Natural killer cell (primary cell): Measurements from ENCODE around the gene IFNL1. TPM values are rescaled to one million over a fixed set of nuclear protein-coding genes. Genes with fewer than 3 reads are reported as not detected.

ENCODE experiments used
- ATAC-seq, 3 donors: fragments of 150-1000 bp in 2 of 3; fragments of 200-7000 bp in 1 of 3; cut with Tn5 transposase; 1 replicate in 1 of 3; 2 replicates in 2 of 3; pipeline ENCODE4 v1.10.0; 2021; ENCODE audit warnings: mild to moderate bottlenecking in 2 of 3, moderate library complexity in 2 of 3
- DNase-seq, 2 donors: peaks; one replicate each; pipeline versions ENCODE4 v3.0.0 to v3.0.0-alpha.2; 2013 to 2021; ENCODE audit warnings: mixed read lengths in 1 of 2
- H3K27ac ChIP-seq: one replicate; pipeline ENCODE4 v1.5.1; 2013; ENCODE audit warnings: mild to moderate bottlenecking, low read length
- H3K27me3 ChIP-seq: one replicate; pipeline ENCODE4 v1.6.1; 2013; ENCODE audit warnings: low read length; ENCODE audit not compliant: control insufficient read depth, insufficient read depth
- H3K36me3 ChIP-seq: one replicate; pipeline ENCODE4 v1.6.1; 2013; ENCODE audit warnings: low read length; ENCODE audit not compliant: control insufficient read depth, insufficient read depth
- H3K4me1 ChIP-seq: one replicate; pipeline ENCODE4 v1.6.1; 2013; ENCODE audit warnings: low read length; ENCODE audit not compliant: control insufficient read depth, insufficient read depth
- H3K4me3 ChIP-seq: one replicate; pipeline ENCODE4 v1.5.1; 2013; ENCODE audit warnings: low read length
- H3K9me3 ChIP-seq: one replicate; pipeline ENCODE4 v1.6.1; 2013; ENCODE audit warnings: low read length; ENCODE audit not compliant: control insufficient read depth, insufficient read depth
- H3K27ac Mint-ChIP-seq, 2 donors: one replicate each; pipeline ENCODE4 v1.8.0; 2022; ENCODE audit warnings: mild to moderate bottlenecking in 2 of 2, mixed read lengths in 2 of 2, moderate library complexity in 1 of 2
- H3K27me3 Mint-ChIP-seq, 2 donors: one replicate each; pipeline ENCODE4 v1.8.0; 2022; ENCODE audit warnings: low read depth in 2 of 2, mixed read lengths in 2 of 2
- H3K36me3 Mint-ChIP-seq: one replicate; pipeline ENCODE4 v1.8.0; 2022; ENCODE audit warnings: mixed read lengths
- H3K4me1 Mint-ChIP-seq, 2 donors: one replicate each; pipeline ENCODE4 v1.8.0; 2022; ENCODE audit warnings: mixed read lengths in 2 of 2
- H3K4me3 Mint-ChIP-seq: one replicate; pipeline ENCODE4 v1.8.0; 2022; ENCODE audit warnings: mild to moderate bottlenecking, moderate library complexity, mixed read lengths
- H3K9me3 Mint-ChIP-seq, 2 donors: one replicate each; pipeline ENCODE4 v1.8.0; 2022; ENCODE audit warnings: mixed read lengths in 2 of 2
- CTCF ChIP-seq: fragments of 200-600 bp; IDR thresholded peaks from one replicate; pipeline ENCODE4 v1.8.0; 2022; ENCODE audit warnings: antibody characterized with exemption
- WGBS: methylation state at CpG from one replicate; pipeline ENCODE4 v1.1.7; 2013; ENCODE audit warnings: missing lambda C conversion rate; ENCODE audit not compliant: insufficient coverage; 5-methylcytosine and 5-hydroxymethylcytosine counted together
- intact Hi-C: fragments of 100-400 bp; cut with micrococcal nuclease; formaldehyde crosslinking; loops from one replicate; pipeline ENCODE4 v1.14.2; 2022
- total RNA-seq, 4 donors: library from RNA; stranded (reverse); fragments of 120-200 nt in 1 of 4; gene quantifications; one replicate each; pipeline versions ENCODE4 v1.2.3 to v1.2.4, GENCODE V29; 2013 to 2022

The IFNL1 gene
- total RNA-seq, 3 donors from 2014 or later (not counting 1 experiment from before 2014, with no cell fraction given): 0.33 to 1.4 TPM; not detected in 1

- Mint-ChIP-seq H3K27me3 (no peaks in the 10 kb centered on the region), H3K4me3 (no peak overlapping the region), H3K9me3 (no peaks in the 10 kb centered on the region), H3K4me1 (no peaks in the 10 kb centered on the region), H3K36me3 (no peaks in the 10 kb centered on the region), H3K27ac (no peak overlapping the region)
- H3K27me3 ChIP-seq: no peaks in the 10 kb centered on the region
- no peaks in the 10 kb centered on the region for H3K36me3 ChIP-seq
- ATAC-seq (no peak), DNase-seq (no peak)
- WGBS: 94% methylated on average over 7 of the region's 7 CpGs
- no peaks in the 10 kb centered on the region for H3K9me3 ChIP-seq
- intact Hi-C loops: no loop called here
- H3K4me1 ChIP-seq: no peaks in the 10 kb centered on the region
- TF ChIP-seq CTCF: no peak
- no peak overlapping the region for H3K4me3 ChIP-seq
- H3K27ac ChIP-seq: no peak overlapping the region
These were observed 18.6 kb upstream of the IFNL1 start for GRCh38 chr19:39277598-39277997.

GRCh38 chr19:39282021-39282420 lies 14.2 kb upstream of the IFNL1 start:
- H3K27ac Mint-ChIP-seq: no peak overlapping the region
- no peaks in the 10 kb centered on the region for H3K27me3 ChIP-seq
- DNase-seq (no peak), ATAC-seq (no peak)
- intact Hi-C loops: no loop called here
- H3K36me3 ChIP-seq: no peaks in the 10 kb centered on the region
- no peak overlapping the region for H3K4me3 Mint-ChIP-seq
- no peak overlapping the region for H3K27ac ChIP-seq
- no peaks in the 10 kb centered on the region for H3K9me3 Mint-ChIP-seq
- H3K4me1 Mint-ChIP-seq: no peaks in the 10 kb centered on the region
- H3K36me3 Mint-ChIP-seq: no peaks in the 10 kb centered on the region
- no peaks in the 10 kb centered on the region for H3K27me3 Mint-ChIP-seq
- WGBS: no CpG with 5 or more reads among the region's 1 CpG
- no peaks in the 10 kb centered on the region for H3K9me3 ChIP-seq
- no peak overlapping the region for H3K4me3 ChIP-seq
- H3K4me1 ChIP-seq: no peaks in the 10 kb centered on the region
- TF ChIP-seq CTCF: no peak

GRCh38 chr19:39284032-39284431 lies 12.2 kb upstream of the IFNL1 start:
- no peaks in the 10 kb centered on the region for H3K27me3 ChIP-seq
- H3K27ac ChIP-seq: no peak overlapping the region
- ATAC-seq (no peak), DNase-seq (no peak)
- Mint-ChIP-seq H3K27me3 (no peaks in the 10 kb centered on the region), H3K27ac (no peak overlapping the region), H3K9me3 (no peaks in the 10 kb centered on the region), H3K4me3 (no peak overlapping the region), H3K4me1 (no peaks in the 10 kb centered on the region), H3K36me3 (no peaks in the 10 kb centered on the region)
- intact Hi-C loops: no loop called here
- no peaks in the 10 kb centered on the region for H3K36me3 ChIP-seq
- TF ChIP-seq CTCF: no peak
- no peaks in the 10 kb centered on the region for H3K4me1 ChIP-seq
- no CpG with 5 or more reads among the region's 1 CpG for WGBS
- no peak overlapping the region for H3K4me3 ChIP-seq
- H3K9me3 ChIP-seq: no peaks in the 10 kb centered on the region

GRCh38 chr19:39293394-39293793 lies 2.8 kb upstream of the IFNL1 start:
- Mint-ChIP-seq H3K4me3 (no peak overlapping the region), H3K9me3 (no peaks in the 10 kb centered on the region), H3K27me3 (no peaks in the 10 kb centered on the region), H3K4me1 (peaks cover 23 to 25% of the 10 kb centered on the region in 2 donors), H3K36me3 (no peaks in the 10 kb centered on the region), H3K27ac (no peak overlapping the region)
- Histone ChIP-seq H3K36me3 (no peaks in the 10 kb centered on the region), H3K27me3 (no peaks in the 10 kb centered on the region), H3K27ac (no peak overlapping the region), H3K4me3 (no peak overlapping the region), H3K4me1 (peaks cover 25% of the 10 kb centered on the region), H3K9me3 (no peaks in the 10 kb centered on the region)
- intact Hi-C loops: no loop called here
- WGBS: 89% methylated on average over 4 of the region's 4 CpGs
- ATAC-seq: no peak
- DNase-seq: no peak
- no peak for TF ChIP-seq CTCF
